HUES48 (cell line): Measurements from ENCODE around the gene ZNF10.
A peak's percentile ranks its signal among the peaks of the same experiment; 100 is the strongest.

ENCODE experiments used
- H3K27ac ChIP-seq: one replicate; pipeline ENCODE4 v1.7.0; 2013; ENCODE audit warnings: low read depth, low read length, inconsistent platforms
- H3K27me3 ChIP-seq: 2 replicates; pipeline ENCODE4 v1.6.1; 2013; ENCODE audit warnings: mild to moderate bottlenecking, low read length; ENCODE audit not compliant: control insufficient read depth, insufficient read depth
- H3K36me3 ChIP-seq: 2 replicates; pipeline ENCODE4 v1.6.1; 2013; ENCODE audit warnings: low read length; ENCODE audit not compliant: control insufficient read depth, insufficient read depth
- H3K4me1 ChIP-seq: 2 replicates; pipeline ENCODE4 v1.6.1; 2013; ENCODE audit warnings: mild to moderate bottlenecking, low read length; ENCODE audit not compliant: control insufficient read depth, insufficient read depth
- H3K4me3 ChIP-seq: 2 replicates; pipeline ENCODE4 v1.5.1; 2013; ENCODE audit warnings: mild to moderate bottlenecking, low read depth, low read length
- H3K9ac ChIP-seq: 2 replicates; pipeline ENCODE4 v1.6.1; 2013; ENCODE audit warnings: mild to moderate bottlenecking, low read depth, low read length, moderate library complexity
- H3K9me3 ChIP-seq: 2 replicates; pipeline ENCODE4 v1.6.1; 2013; ENCODE audit warnings: low read length; ENCODE audit not compliant: control insufficient read depth, insufficient read depth

ZNF10 gene

GRCh38 chr12:133130038-133130807 is at the start of gene ZNF10, which contains the start of gene ZNF891:
ZNF10 (plus strand) TSS chr12:133130627; CDS start chr12:133144493, 13,866 bp downstream.
ZNF891 (minus strand) TSS chr12:133130274; CDS start chr12:133121918, 8,356 bp downstream.
- H3K4me1 ChIP-seq: no peaks in the 10 kb centered on the region; the same call in 1 of the 2 replicates
- peak within 1 kb of the TSS; percentile 98 for H3K4me3 ChIP-seq
- H3K27ac ChIP-seq: peak within 1 kb of the TSS; percentile 95
- no peaks in the 10 kb centered on the region for H3K27me3 ChIP-seq
- peaks cover 70% of the 10 kb centered on the region for H3K9me3 ChIP-seq
- peak within 1 kb of the TSS; percentile 94 for H3K9ac ChIP-seq
- peaks cover 51% of the 10 kb centered on the region for H3K36me3 ChIP-seq

- Histone ChIP-seq H3K4me3 (peak overlapping the region; percentile 82), H3K4me1 (no peaks in the 10 kb centered on the region), H3K27me3 (no peaks in the 10 kb centered on the region), H3K36me3 (peaks cover 44% of the 10 kb centered on the region), H3K9me3 (peaks cover 80% of the 10 kb centered on the region), H3K9ac (peak overlapping the region; percentile 96), H3K27ac (peak overlapping the region; percentile 100)
Measured at GRCh38 chr12:133081159-133081780, 49.2 kb upstream of the ZNF10 start.

- H3K27me3 ChIP-seq: no peaks in the 10 kb centered on the region
- no peak overlapping the region for H3K9ac ChIP-seq
- H3K36me3 ChIP-seq: peaks cover 63% of the 10 kb centered on the region
- H3K9me3 ChIP-seq: peaks cover 80% of the 10 kb centered on the region
- H3K4me1 ChIP-seq: no peaks in the 10 kb centered on the region
- H3K4me3 ChIP-seq: no peak overlapping the region
- no peak overlapping the region for H3K27ac ChIP-seq
Measured at GRCh38 chr12:133083345-133083744, 47.1 kb upstream of the ZNF10 start.

- H3K36me3 ChIP-seq: peaks cover 78% of the 10 kb centered on the region
- H3K9ac ChIP-seq: no peak overlapping the region
- H3K27me3 ChIP-seq: no peaks in the 10 kb centered on the region
- H3K9me3 ChIP-seq: peaks cover 98% of the 10 kb centered on the region
- no peaks in the 10 kb centered on the region for H3K4me1 ChIP-seq
- no peak overlapping the region for H3K27ac ChIP-seq
- peak overlapping the region; percentile 29; the same call in 1 of the 2 replicates for H3K4me3 ChIP-seq
Measured at GRCh38 chr12:133105620-133106019, 24.8 kb upstream of the ZNF10 start.

GRCh38 chr12:133106253-133106652 is 24.2 kb upstream of the ZNF10 start:
- peaks cover 72% of the 10 kb centered on the region for H3K36me3 ChIP-seq
- no peak overlapping the region for H3K27ac ChIP-seq
- H3K4me3 ChIP-seq: peak overlapping the region; percentile 3; the same call in 1 of the 2 replicates
- no peak overlapping the region for H3K9ac ChIP-seq
- H3K9me3 ChIP-seq: peaks cover 98% of the 10 kb centered on the region
- no peaks in the 10 kb centered on the region for H3K4me1 ChIP-seq
- no peaks in the 10 kb centered on the region for H3K27me3 ChIP-seq

- Histone ChIP-seq H3K36me3 (peaks cover 63% of the 10 kb centered on the region), H3K4me1 (no peaks in the 10 kb centered on the region), H3K9ac (no peak overlapping the region), H3K9me3 (peaks cover 98% of the 10 kb centered on the region), H3K27me3 (no peaks in the 10 kb centered on the region), H3K4me3 (peak overlapping the region; percentile 3; the same call in 1 of the 2 replicates), H3K27ac (no peak overlapping the region)
Measured at GRCh38 chr12:133107121-133107520, 23.3 kb upstream of the ZNF10 start.

GRCh38 chr12:133108150-133108549 is 22.3 kb upstream of the ZNF10 start:
- Histone ChIP-seq H3K9me3 (peaks cover 93% of the 10 kb centered on the region), H3K9ac (no peak overlapping the region), H3K27me3 (no peaks in the 10 kb centered on the region), H3K4me3 (no peak overlapping the region), H3K36me3 (peaks cover 58% of the 10 kb centered on the region), H3K27ac (no peak overlapping the region), H3K4me1 (no peaks in the 10 kb centered on the region)

GRCh38 chr12:133120385-133121191 is 9.8 kb upstream of the ZNF10 start:
- H3K9me3 ChIP-seq: peaks cover 99% of the 10 kb centered on the region
- no peak overlapping the region for H3K27ac ChIP-seq
- no peaks in the 10 kb centered on the region for H3K27me3 ChIP-seq
- peaks cover 72% of the 10 kb centered on the region for H3K36me3 ChIP-seq
- peak overlapping the region; percentile 39 for H3K4me3 ChIP-seq
- no peaks in the 10 kb centered on the region for H3K4me1 ChIP-seq
- no peak overlapping the region for H3K9ac ChIP-seq

- Histone ChIP-seq H3K4me1 (no peaks in the 10 kb centered on the region), H3K27ac (no peak overlapping the region), H3K9ac (no peak overlapping the region), H3K36me3 (peaks cover 58% of the 10 kb centered on the region), H3K9me3 (peaks cover 94% of the 10 kb centered on the region), H3K27me3 (no peaks in the 10 kb centered on the region), H3K4me3 (no peak overlapping the region)
Measured at GRCh38 chr12:133124674-133125073, 5.8 kb upstream of the ZNF10 start.

- H3K27me3 ChIP-seq: no peaks in the 10 kb centered on the region
- H3K4me1 ChIP-seq: no peaks in the 10 kb centered on the region; the same call in 1 of the 2 replicates
- peaks cover 71% of the 10 kb centered on the region for H3K9me3 ChIP-seq
- H3K9ac ChIP-seq: peak overlapping the region; percentile 81
- H3K4me3 ChIP-seq: peak overlapping the region; percentile 98
- H3K27ac ChIP-seq: peak overlapping the region; percentile 95
- H3K36me3 ChIP-seq: peaks cover 46% of the 10 kb centered on the region
Measured at GRCh38 chr12:133129368-133130037, 924 bp upstream of the ZNF10 start.
